ENCODE measurements around the gene LAT.
"Not testable (repeated sequence)": the region's sequence is repeated elsewhere in the genome, so short reads cannot be mapped to it uniquely, and the experiment has no call there.

The LAT gene

GRCh38 chr16:28986492-28986891 lies 1.6 kb downstream of the LAT start:
- H3K27ac ChIP-seq (ENCODE audit: low read depth, low read length) = no peak overlapping the region
- no peaks in the 10 kb centered on the region for H3K27me3 ChIP-seq (ENCODE audit: control insufficient read depth, insufficient read depth, low read length)
- no peaks in the 10 kb centered on the region for H3K4me1 ChIP-seq (ENCODE audit: control insufficient read depth, insufficient read depth, low read length)
- H3K9me3 ChIP-seq (ENCODE audit: control insufficient read depth, insufficient read depth, low read depth, low read length) = 0 out of 2 replicates have a peak, but pooled peaks cover 2% of the 10 kb centered on the region
- no peak overlapping the region for H3K9ac ChIP-seq (ENCODE audit: low read length)
- peaks cover 40% of the 10 kb centered on the region for H3K36me3 ChIP-seq (ENCODE audit: control insufficient read depth, insufficient read depth, low read length)
- no peak overlapping the region for H3K4me3 ChIP-seq (ENCODE audit: low read depth, low read length)

DNA sequence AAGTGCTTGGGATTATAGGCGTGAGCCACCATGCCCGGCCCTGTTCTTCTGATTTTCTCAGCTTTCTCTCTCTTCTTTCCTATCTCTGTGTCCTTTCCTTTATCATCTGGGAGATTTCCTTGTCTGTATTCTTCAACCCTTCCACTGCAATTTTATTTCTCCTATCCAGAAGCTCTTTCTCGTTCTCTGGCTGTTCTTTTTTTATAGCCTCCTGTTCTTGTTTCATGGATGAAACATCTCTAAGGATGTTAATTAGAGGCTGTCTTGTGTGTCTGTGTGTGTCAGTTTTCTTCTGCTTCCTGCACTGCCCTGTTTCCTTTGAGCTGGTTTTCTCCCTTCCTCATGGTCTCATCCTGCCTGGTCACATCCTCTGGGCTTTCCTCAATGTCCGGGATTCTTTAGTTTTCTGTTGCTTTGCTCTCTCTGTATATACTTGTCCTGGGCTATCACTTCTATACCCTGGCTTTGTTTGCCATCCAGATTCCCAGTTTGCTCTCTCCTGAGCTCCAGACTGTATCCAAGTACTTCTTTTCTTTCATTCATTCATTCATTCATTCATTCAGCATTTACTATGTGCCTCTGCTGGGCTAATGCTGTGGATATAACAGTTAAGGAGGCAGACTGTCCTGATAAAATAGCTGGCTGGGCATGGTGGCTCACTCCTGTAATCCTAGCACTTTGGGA lies 2.5 kb downstream of the LAT start:
- Histone ChIP-seq H3K4me1 (ENCODE audit: control insufficient read depth, insufficient read depth, low read length) (no peaks in the 10 kb centered on the region), H3K4me3 (ENCODE audit: low read depth, low read length) (no peak overlapping the region), H3K9me3 (ENCODE audit: control insufficient read depth, insufficient read depth, low read depth, low read length) (no peaks in the 10 kb centered on the region), H3K9ac (ENCODE audit: low read length) (no peak overlapping the region), H3K27ac (ENCODE audit: low read depth, low read length) (no peak overlapping the region), H3K27me3 (ENCODE audit: control insufficient read depth, insufficient read depth, low read length) (no peaks in the 10 kb centered on the region), H3K36me3 (ENCODE audit: control insufficient read depth, insufficient read depth, low read length) (peaks cover 33% of the 10 kb centered on the region)

DNA sequence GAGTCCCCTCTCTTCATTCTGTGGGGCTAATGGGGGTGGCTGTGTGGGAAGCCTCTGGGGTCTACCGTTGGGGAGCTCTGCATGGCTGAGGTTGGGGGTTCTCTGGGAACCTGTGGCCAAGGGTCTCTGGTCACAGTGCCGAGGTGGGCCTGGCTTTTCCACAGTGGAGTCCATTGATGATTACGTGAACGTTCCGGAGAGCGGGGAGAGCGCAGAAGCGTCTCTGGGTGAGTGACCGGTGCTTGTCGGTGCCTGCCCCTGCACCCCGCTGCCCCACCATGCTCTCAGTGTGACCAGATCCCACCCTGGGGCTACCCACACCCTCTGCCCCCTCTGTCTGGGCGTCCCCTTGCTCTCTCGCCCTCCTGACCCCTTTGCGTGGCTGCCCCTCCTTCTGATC lies 4.5 kb downstream of the LAT start:
- no peaks in the 10 kb centered on the region for H3K9me3 ChIP-seq (ENCODE audit: control insufficient read depth, insufficient read depth, low read depth, low read length)
- peaks cover 14% of the 10 kb centered on the region for H3K36me3 ChIP-seq (ENCODE audit: control insufficient read depth, insufficient read depth, low read length)
- no peaks in the 10 kb centered on the region for H3K27me3 ChIP-seq (ENCODE audit: control insufficient read depth, insufficient read depth, low read length)

GRCh38 chr16:28990375-28991040 lies 5.7 kb downstream of the LAT start:
- Histone ChIP-seq H3K27ac (ENCODE audit: low read depth, low read length) (no peak overlapping the region), H3K4me3 (ENCODE audit: low read depth, low read length) (no peak overlapping the region), H3K9ac (ENCODE audit: low read length) (no peak overlapping the region), H3K36me3 (ENCODE audit: control insufficient read depth, insufficient read depth, low read length) (peaks cover 10% of the 10 kb centered on the region), H3K9me3 (ENCODE audit: control insufficient read depth, insufficient read depth, low read depth, low read length) (no peaks in the 10 kb centered on the region), H3K27me3 (ENCODE audit: control insufficient read depth, insufficient read depth, low read length) (no peaks in the 10 kb centered on the region), H3K4me1 (ENCODE audit: control insufficient read depth, insufficient read depth, low read length) (no peaks in the 10 kb centered on the region)

More for the DNA sequence above, 4.5 kb downstream of the LAT start:
- Histone ChIP-seq H3K27ac (ENCODE audit: low read depth, low read length) (no peak overlapping the region), H3K4me1 (ENCODE audit: control insufficient read depth, insufficient read depth, low read length) (no peaks in the 10 kb centered on the region), H3K4me3 (ENCODE audit: low read depth, low read length) (no peak overlapping the region), H3K9ac (ENCODE audit: low read length) (no peak overlapping the region)

- Histone ChIP-seq H3K27ac (ENCODE audit: low read depth, low read length) (no peak overlapping the region), H3K9ac (ENCODE audit: low read length) (no peak overlapping the region), H3K27me3 (ENCODE audit: control insufficient read depth, insufficient read depth, low read length) (no peaks in the 10 kb centered on the region)
Measured at GRCh38 chr16:28991687-28992086, 6.8 kb downstream of the LAT start.

DNA sequence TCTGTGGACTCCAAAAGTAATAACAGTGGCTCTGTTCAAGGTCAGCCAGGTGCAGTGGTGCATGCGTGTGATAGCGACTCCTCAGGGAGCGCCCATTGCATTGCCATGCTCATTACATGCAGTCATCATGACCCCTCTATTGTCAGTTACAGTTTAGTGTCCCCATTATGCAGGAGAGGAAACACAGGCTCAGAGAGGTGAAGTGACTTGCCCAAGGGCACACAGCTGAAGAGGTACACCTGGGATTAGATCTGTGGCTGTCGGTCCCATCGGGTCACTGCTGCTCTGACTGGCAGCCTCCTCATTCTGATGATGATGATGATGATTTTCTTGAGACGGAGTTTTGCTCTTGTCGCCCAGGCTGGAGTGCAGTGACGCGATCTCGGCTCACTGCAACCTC lies 7.6 kb downstream of the LAT start:
- no peaks in the 10 kb centered on the region for H3K9me3 ChIP-seq (ENCODE audit: control insufficient read depth, insufficient read depth, low read depth, low read length)
- peaks cover under 1% of the 10 kb centered on the region; the same call in 1 of the 2 replicates for H3K36me3 ChIP-seq (ENCODE audit: control insufficient read depth, insufficient read depth, low read length)
- no peak overlapping the region for H3K9ac ChIP-seq (ENCODE audit: low read length)
- no peak overlapping the region for H3K27ac ChIP-seq (ENCODE audit: low read depth, low read length)
- H3K27me3 ChIP-seq (ENCODE audit: control insufficient read depth, insufficient read depth, low read length) = no peaks in the 10 kb centered on the region
- H3K4me3 ChIP-seq (ENCODE audit: low read depth, low read length) = no peak overlapping the region
- H3K4me1 ChIP-seq (ENCODE audit: control insufficient read depth, insufficient read depth, low read length) = no peaks in the 10 kb centered on the region

More at GRCh38 chr16:28991687-28992086, 6.8 kb downstream of the LAT start:
- no peaks in the 10 kb centered on the region for H3K4me1 ChIP-seq (ENCODE audit: control insufficient read depth, insufficient read depth, low read length)
- H3K36me3 ChIP-seq (ENCODE audit: control insufficient read depth, insufficient read depth, low read length) = peaks cover 6% of the 10 kb centered on the region; the same call in 1 of the 2 replicates
- no peaks in the 10 kb centered on the region for H3K9me3 ChIP-seq (ENCODE audit: control insufficient read depth, insufficient read depth, low read depth, low read length)
- H3K4me3 ChIP-seq (ENCODE audit: low read depth, low read length) = no peak overlapping the region

GRCh38 chr16:28998837-28999236 lies 14.0 kb downstream of the LAT start:
- Histone ChIP-seq H3K27ac (ENCODE audit: low read depth, low read length) (no peak overlapping the region), H3K4me1 (ENCODE audit: control insufficient read depth, insufficient read depth, low read length) (no peaks in the 10 kb centered on the region), H3K9ac (ENCODE audit: low read length) (no peak overlapping the region), H3K9me3 (ENCODE audit: control insufficient read depth, insufficient read depth, low read depth, low read length) (no peaks in the 10 kb centered on the region), H3K27me3 (ENCODE audit: control insufficient read depth, insufficient read depth, low read length) (no peaks in the 10 kb centered on the region), H3K36me3 (ENCODE audit: control insufficient read depth, insufficient read depth, low read length) (no peaks in the 10 kb centered on the region), H3K4me3 (ENCODE audit: low read depth, low read length) (no peak overlapping the region)

- no peaks in the 10 kb centered on the region for H3K4me1 ChIP-seq (ENCODE audit: control insufficient read depth, insufficient read depth, low read length)
- no peaks in the 10 kb centered on the region for H3K36me3 ChIP-seq (ENCODE audit: control insufficient read depth, insufficient read depth, low read length)
- no peak overlapping the region for H3K27ac ChIP-seq (ENCODE audit: low read depth, low read length)
- H3K4me3 ChIP-seq (ENCODE audit: low read depth, low read length) = no peak overlapping the region
- H3K27me3 ChIP-seq (ENCODE audit: control insufficient read depth, insufficient read depth, low read length) = no peaks in the 10 kb centered on the region
- no peaks in the 10 kb centered on the region for H3K9me3 ChIP-seq (ENCODE audit: control insufficient read depth, insufficient read depth, low read depth, low read length)
- no peak overlapping the region for H3K9ac ChIP-seq (ENCODE audit: low read length)
Measured at GRCh38 chr16:28999577-28999976, 14.7 kb downstream of the LAT start.

DNA sequence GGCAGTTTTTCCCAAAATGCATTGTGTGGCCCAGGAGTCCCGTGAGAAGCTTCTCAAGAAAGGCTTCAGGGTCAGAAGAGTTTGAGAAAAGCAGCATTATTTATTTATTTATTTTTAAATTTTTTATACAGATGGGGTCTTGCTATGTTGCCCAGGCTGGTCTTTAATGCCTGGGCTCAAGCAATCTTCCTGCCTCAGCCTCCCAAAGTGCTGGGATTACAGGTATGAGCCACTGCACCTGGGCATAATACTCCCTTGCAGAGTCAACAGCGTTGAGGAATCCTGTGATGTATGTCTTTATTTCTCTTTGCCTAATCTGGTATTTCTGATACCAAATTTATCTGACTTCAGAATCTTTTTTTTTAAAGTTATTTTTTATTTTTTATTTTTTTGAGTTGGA lies 15.2 kb downstream of the LAT start:
- Histone ChIP-seq H3K36me3 (ENCODE audit: control insufficient read depth, insufficient read depth, low read length) (no peaks in the 10 kb centered on the region), H3K9ac (ENCODE audit: low read length) (no peak overlapping the region), H3K9me3 (ENCODE audit: control insufficient read depth, insufficient read depth, low read depth, low read length) (no peaks in the 10 kb centered on the region), H3K27ac (ENCODE audit: low read depth, low read length) (no peak overlapping the region), H3K27me3 (ENCODE audit: control insufficient read depth, insufficient read depth, low read length) (no peaks in the 10 kb centered on the region), H3K4me3 (ENCODE audit: low read depth, low read length) (no peak overlapping the region), H3K4me1 (ENCODE audit: control insufficient read depth, insufficient read depth, low read length) (no peaks in the 10 kb centered on the region)

GRCh38 chr16:29004496-29005139 lies 19.8 kb downstream of the LAT start:
- not testable (repeated sequence) for H3K4me3 ChIP-seq (ENCODE audit: low read depth, low read length); H3K9ac ChIP-seq (ENCODE audit: low read length); H3K9me3 ChIP-seq (ENCODE audit: control insufficient read depth, insufficient read depth, low read depth, low read length); H3K4me1 ChIP-seq (ENCODE audit: control insufficient read depth, insufficient read depth, low read length); H3K27ac ChIP-seq (ENCODE audit: low read depth, low read length); H3K36me3 ChIP-seq (ENCODE audit: control insufficient read depth, insufficient read depth, low read length); H3K27me3 ChIP-seq (ENCODE audit: control insufficient read depth, insufficient read depth, low read length)
